Effector memory CD4-positive, alpha-beta T cell (primary cell): ENCODE measurements around the gene KDM5B.

Experiments used
- DNase-seq, 3 donors: peaks; one replicate each; pipeline ENCODE4 v3.0.0-alpha.2; 2020
- H3K27ac ChIP-seq: 2 replicates; pipeline ENCODE4 v1.7.0; 2013; ENCODE audit warnings: mild to moderate bottlenecking, low read length, moderate library complexity; ENCODE audit not compliant: insufficient read depth, poor library complexity, severe bottlenecking
- H3K27me3 ChIP-seq: replicated peaks from 2 replicates; pipeline ENCODE4 v1.7.0; 2013; ENCODE audit warnings: mild to moderate bottlenecking, low read length; ENCODE audit not compliant: insufficient read depth, control insufficient read depth, poor library complexity, severe bottlenecking
- H3K36me3 ChIP-seq: 2 replicates; pipeline ENCODE4 v1.7.0; 2013; ENCODE audit warnings: mild to moderate bottlenecking, low read length, moderate library complexity; ENCODE audit not compliant: control insufficient read depth, insufficient read depth
- H3K4me1 ChIP-seq: 2 replicates; pipeline ENCODE4 v1.7.0; 2013; ENCODE audit warnings: low read length, mild to moderate bottlenecking; ENCODE audit not compliant: control insufficient read depth, insufficient read depth, poor library complexity, severe bottlenecking
- H3K4me3 ChIP-seq: 2 replicates; pipeline ENCODE4 v1.7.0; 2013; ENCODE audit warnings: low read length, low read depth, mild to moderate bottlenecking; ENCODE audit not compliant: insufficient read depth, poor library complexity, severe bottlenecking
- H3K9me3 ChIP-seq: 2 replicates; pipeline ENCODE4 v1.7.0; 2013; ENCODE audit warnings: mild to moderate bottlenecking, low read length, moderate library complexity; ENCODE audit not compliant: control insufficient read depth

Gene KDM5B

GRCh38 chr1:202708456-202709275 is 99.6 kb downstream of the KDM5B start:
- Histone ChIP-seq H3K9me3 (no peaks in the 10 kb centered on the region), H3K4me1 (peaks cover 4% of the 10 kb centered on the region), H3K27ac (no peak overlapping the region), H3K36me3 (no peaks in the 10 kb centered on the region), H3K4me3 (no peak overlapping the region), H3K27me3 (peaks cover 27% of the 10 kb centered on the region)
- no peak for DNase-seq

GRCh38 chr1:202706851-202707250 is 101.4 kb downstream of the KDM5B start:
- no peak for DNase-seq
- H3K36me3 ChIP-seq = no peaks in the 10 kb centered on the region
- no peaks in the 10 kb centered on the region for H3K9me3 ChIP-seq
- H3K27me3 ChIP-seq = peaks cover 27% of the 10 kb centered on the region
- H3K4me1 ChIP-seq = peaks cover 4% of the 10 kb centered on the region
- H3K4me3 ChIP-seq = no peak overlapping the region
- no peak overlapping the region for H3K27ac ChIP-seq

- H3K27ac ChIP-seq = no peak overlapping the region
- H3K9me3 ChIP-seq = no peaks in the 10 kb centered on the region
- no peaks in the 10 kb centered on the region for H3K4me1 ChIP-seq
- H3K27me3 ChIP-seq = peaks cover 10% of the 10 kb centered on the region
- H3K4me3 ChIP-seq = no peak overlapping the region
- no peaks in the 10 kb centered on the region for H3K36me3 ChIP-seq
- DNase-seq = no peak
Measured at GRCh38 chr1:202704601-202705000, 103.6 kb downstream of the KDM5B start.

DNA sequence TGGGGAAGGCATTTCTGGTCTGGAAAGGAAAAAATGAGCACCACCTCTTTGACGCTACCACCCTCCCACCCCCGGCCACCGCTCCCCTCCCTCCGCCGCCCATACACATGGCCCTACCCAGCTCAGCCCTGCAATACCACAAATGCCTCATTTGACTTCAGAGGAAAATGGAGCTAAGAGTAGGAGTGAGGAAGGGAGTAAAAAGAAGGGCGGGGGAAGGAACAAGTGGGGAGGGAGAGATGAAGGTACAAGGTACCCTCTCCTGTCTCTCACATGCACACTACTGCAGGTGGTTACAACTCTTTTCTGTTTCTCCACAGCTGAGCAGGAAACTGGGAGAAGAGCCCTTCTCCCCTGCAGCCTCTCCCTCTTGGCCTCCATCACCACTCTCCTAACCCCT is 105.0 kb downstream of the KDM5B start:
- no peak overlapping the region for H3K4me3 ChIP-seq
- no peaks in the 10 kb centered on the region for H3K36me3 ChIP-seq
- no peaks in the 10 kb centered on the region for H3K4me1 ChIP-seq
- DNase-seq = no peak
- no peaks in the 10 kb centered on the region for H3K9me3 ChIP-seq
- H3K27me3 ChIP-seq = no peaks in the 10 kb centered on the region
- H3K27ac ChIP-seq = no peak overlapping the region

DNA sequence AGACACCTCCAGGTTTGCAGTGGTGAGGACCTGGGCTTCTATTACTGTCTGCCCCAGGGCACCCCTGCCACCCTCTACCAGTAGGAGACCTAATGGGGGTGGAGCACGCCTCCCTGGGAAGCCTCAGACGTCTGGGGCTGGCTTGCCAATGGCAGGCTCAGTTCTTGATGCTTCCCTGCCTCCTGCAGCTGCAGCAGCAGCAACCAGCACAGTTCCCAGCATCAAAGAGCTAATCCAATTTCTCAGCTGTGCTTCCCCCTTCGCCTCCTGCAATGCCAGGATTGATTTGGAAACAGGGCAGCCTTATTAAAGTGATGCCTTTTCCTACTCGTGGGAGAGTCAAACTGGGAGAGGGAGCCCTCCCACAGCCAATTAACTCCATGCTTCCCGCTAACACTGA is 106.1 kb downstream of the KDM5B start:
- Histone ChIP-seq H3K4me3 (no peak overlapping the region), H3K27me3 (peaks cover 2% of the 10 kb centered on the region), H3K36me3 (no peaks in the 10 kb centered on the region), H3K27ac (no peak overlapping the region), H3K4me1 (no peaks in the 10 kb centered on the region), H3K9me3 (no peaks in the 10 kb centered on the region)
- DNase-seq = no peak

- peaks cover 4% of the 10 kb centered on the region for H3K27me3 ChIP-seq
- no peak for DNase-seq
Measured at GRCh38 chr1:202701200-202701599, 107.0 kb downstream of the KDM5B start.

DNA sequence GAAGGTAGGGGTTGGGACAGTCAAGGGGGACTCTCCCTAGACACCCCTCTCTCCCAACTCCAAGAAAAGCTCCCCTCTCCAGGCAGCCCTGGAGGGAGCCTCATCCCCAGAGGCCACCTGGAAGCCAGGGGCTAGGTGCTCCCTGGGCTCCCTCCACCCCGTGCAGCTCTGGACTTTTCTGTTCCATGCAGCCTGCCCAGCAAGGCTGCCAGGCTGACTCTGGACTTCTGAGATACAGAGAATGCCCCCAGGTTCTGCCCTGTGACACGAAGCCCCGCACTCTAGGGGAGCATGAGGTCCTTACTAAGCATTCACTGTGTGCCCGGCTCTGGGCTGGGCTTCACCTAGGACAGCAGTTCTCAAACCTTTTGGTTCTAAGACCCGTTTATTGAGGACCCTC is 108.2 kb downstream of the KDM5B start:
- H3K9me3 ChIP-seq = no peaks in the 10 kb centered on the region
- H3K4me1 ChIP-seq = no peaks in the 10 kb centered on the region
- H3K36me3 ChIP-seq = no peaks in the 10 kb centered on the region
- no peak for DNase-seq
- peaks cover 4% of the 10 kb centered on the region for H3K27me3 ChIP-seq
- H3K4me3 ChIP-seq = no peak overlapping the region
- no peak overlapping the region for H3K27ac ChIP-seq

More at GRCh38 chr1:202701200-202701599, 107.0 kb downstream of the KDM5B start:
- Histone ChIP-seq H3K27ac (no peak overlapping the region), H3K36me3 (no peaks in the 10 kb centered on the region), H3K4me1 (no peaks in the 10 kb centered on the region), H3K9me3 (no peaks in the 10 kb centered on the region), H3K4me3 (no peak overlapping the region)

DNA sequence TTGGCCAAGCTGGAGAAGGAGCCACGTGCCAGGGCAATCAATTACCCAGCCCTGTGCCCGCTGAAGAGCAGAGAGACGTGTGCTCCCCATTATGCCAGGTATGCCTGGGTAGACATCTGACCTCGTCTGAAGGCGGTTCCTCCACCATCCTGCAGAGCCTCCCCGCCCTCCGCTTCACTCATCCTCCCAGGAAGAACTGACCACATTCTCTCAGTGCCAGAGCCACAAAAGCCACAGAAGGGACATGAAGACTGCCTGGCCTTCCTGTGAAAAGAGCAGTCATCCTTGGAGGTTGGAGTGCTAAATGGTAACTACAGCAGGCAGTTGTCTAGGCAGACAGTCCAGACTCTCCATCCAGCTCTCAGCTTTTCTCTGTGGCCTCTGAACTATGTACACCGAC is 109.9 kb downstream of the KDM5B start:
- no peak overlapping the region for H3K27ac ChIP-seq
- no peaks in the 10 kb centered on the region for H3K4me1 ChIP-seq
- H3K9me3 ChIP-seq = no peaks in the 10 kb centered on the region
- DNase-seq = no peak
- H3K36me3 ChIP-seq = no peaks in the 10 kb centered on the region
- H3K27me3 ChIP-seq = peaks cover 4% of the 10 kb centered on the region
- no peak overlapping the region for H3K4me3 ChIP-seq

DNA sequence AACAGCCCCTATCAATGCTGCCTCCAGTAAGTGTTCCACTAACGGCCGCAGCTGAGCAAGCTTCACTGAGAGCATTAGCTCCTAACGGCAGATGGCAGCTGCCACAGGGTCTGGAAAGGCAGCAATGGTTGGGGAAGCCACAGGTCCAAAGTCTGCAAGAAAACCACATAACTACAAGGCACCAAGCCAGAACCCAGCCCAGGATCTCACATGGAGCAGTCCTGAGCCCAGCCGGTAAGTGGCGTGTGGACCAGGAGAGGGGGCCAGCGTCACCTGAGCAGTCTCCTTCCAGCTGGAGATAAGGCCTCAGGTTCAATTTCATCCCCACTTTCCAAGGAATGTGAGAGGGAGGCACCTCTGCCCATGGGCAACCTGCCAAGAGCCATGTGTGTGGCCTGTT is 111.2 kb downstream of the KDM5B start:
- no peaks in the 10 kb centered on the region for H3K9me3 ChIP-seq
- no peak overlapping the region for H3K27ac ChIP-seq
- peaks cover 4% of the 10 kb centered on the region for H3K27me3 ChIP-seq
- DNase-seq = no peak
- no peaks in the 10 kb centered on the region for H3K36me3 ChIP-seq
- no peak overlapping the region for H3K4me3 ChIP-seq
- no peaks in the 10 kb centered on the region for H3K4me1 ChIP-seq

DNA sequence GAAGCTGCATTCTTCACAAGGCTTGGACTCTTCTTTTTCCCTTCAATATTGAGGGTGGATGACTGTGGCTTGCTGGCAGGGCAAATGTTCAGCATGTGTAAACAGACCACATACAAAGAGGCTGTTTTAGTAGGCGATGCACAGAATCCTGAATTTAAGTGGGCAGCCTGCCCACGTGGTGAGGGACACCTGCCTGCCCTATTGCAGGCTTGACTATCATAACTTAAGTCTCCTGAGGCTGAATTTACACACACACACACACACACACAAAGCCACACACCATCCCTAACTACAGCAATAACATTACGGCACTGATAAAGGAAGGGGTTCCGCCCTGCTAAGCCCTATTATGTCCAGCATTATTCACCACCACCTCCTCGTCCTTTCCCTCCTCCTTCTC is 113.9 kb downstream of the KDM5B start:
- H3K27ac ChIP-seq = no peak overlapping the region
- no peaks in the 10 kb centered on the region for H3K9me3 ChIP-seq
- DNase-seq = no peak
- H3K27me3 ChIP-seq = peaks cover 4% of the 10 kb centered on the region
- no peak overlapping the region for H3K4me3 ChIP-seq
- no peaks in the 10 kb centered on the region for H3K36me3 ChIP-seq
- no peaks in the 10 kb centered on the region for H3K4me1 ChIP-seq
